Measurements from ENCODE around the gene NSD2. TPM values are rescaled to one million over a fixed set of nuclear protein-coding genes. Genes with fewer than 3 reads are reported as not detected.

NSD2 gene
- total RNA-seq, 1 experiment from 2014 or later = 128 TPM

DNA sequence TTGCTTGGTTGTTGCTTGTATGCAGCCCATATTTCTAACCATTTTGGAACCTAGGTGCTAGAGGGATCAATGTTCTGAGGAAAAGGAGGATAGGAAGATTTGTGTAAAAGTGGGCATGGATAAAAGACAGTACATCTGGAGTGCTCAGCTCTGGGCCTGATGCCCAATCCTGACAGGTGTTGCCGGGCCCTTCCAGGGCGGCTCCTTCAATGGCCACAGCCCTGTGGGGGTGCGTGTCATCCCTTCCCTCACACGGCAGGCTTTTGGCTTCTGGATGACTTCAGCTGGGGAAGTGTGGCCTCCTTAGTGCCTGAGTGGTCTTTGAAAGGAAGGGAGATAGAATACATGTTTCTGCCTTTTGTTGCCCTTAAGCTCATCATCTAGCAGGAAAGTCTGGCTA lies 90.4 kb downstream of the NSD2 start:
- CTCF ChIA-PET = no interaction called here
- TF ChIP-seq, protein P1, sequence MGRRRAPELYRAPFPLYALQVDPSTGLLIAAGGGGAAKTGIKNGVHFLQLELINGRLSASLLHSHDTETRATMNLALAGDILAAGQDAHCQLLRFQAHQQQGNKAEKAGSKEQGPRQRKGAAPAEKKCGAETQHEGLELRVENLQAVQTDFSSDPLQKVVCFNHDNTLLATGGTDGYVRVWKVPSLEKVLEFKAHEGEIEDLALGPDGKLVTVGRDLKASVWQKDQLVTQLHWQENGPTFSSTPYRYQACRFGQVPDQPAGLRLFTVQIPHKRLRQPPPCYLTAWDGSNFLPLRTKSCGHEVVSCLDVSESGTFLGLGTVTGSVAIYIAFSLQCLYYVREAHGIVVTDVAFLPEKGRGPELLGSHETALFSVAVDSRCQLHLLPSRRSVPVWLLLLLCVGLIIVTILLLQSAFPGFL (CRISPR knock-in tag; IDR thresholded peaks at IDR 0.05; ENCODE audit: borderline replicate concordance) = no peak
- TF ChIP-seq NR3C1 (CRISPR knock-in tag; conservative IDR thresholded peaks at IDR 0.05; ENCODE audit: low read depth) = no peak
- TF ChIP-seq, protein P2, sequence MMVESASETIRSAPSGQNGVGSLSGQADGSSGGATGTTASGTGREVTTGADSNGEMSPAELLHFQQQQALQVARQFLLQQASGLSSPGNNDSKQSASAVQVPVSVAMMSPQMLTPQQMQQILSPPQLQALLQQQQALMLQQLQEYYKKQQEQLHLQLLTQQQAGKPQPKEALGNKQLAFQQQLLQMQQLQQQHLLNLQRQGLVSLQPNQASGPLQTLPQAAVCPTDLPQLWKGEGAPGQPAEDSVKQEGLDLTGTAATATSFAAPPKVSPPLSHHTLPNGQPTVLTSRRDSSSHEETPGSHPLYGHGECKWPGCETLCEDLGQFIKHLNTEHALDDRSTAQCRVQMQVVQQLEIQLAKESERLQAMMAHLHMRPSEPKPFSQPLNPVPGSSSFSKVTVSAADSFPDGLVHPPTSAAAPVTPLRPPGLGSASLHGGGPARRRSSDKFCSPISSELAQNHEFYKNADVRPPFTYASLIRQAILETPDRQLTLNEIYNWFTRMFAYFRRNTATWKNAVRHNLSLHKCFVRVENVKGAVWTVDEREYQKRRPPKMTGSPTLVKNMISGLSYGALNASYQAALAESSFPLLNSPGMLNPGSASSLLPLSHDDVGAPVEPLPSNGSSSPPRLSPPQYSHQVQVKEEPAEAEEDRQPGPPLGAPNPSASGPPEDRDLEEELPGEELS (CRISPR knock-in tag; IDR thresholded peaks at IDR 0.05) = no peak
- TF ChIP-seq, protein P3, sequence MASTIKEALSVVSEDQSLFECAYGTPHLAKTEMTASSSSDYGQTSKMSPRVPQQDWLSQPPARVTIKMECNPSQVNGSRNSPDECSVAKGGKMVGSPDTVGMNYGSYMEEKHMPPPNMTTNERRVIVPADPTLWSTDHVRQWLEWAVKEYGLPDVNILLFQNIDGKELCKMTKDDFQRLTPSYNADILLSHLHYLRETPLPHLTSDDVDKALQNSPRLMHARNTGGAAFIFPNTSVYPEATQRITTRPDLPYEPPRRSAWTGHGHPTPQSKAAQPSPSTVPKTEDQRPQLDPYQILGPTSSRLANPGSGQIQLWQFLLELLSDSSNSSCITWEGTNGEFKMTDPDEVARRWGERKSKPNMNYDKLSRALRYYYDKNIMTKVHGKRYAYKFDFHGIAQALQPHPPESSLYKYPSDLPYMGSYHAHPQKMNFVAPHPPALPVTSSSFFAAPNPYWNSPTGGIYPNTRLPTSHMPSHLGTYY (CRISPR knock-in tag; IDR thresholded peaks at IDR 0.05) = no peak
- no peak for TF ChIP-seq FOXP1 (CRISPR knock-in tag; IDR thresholded peaks at IDR 0.05; ENCODE audit: borderline replicate concordance)
- Mint-ChIP-seq H3K36me3 (peaks cover 63% of the 10 kb centered on the region), H3K4me3 (no peak overlapping the region), H3K9me3 (no peaks in the 10 kb centered on the region), H3K27ac (no peak overlapping the region), H3K4me1 (peaks cover 4% of the 10 kb centered on the region), H3K27me3 (ENCODE audit: low read depth) (no peaks in the 10 kb centered on the region)
- DNase-seq (ENCODE audit: low spot score) = no peak
- no peak for ATAC-seq
- POLR2A ChIA-PET = interaction anchor here (0.8 kb wide), 1 partner anchor 55 kb away, joined by 4 read pairs; no protein-coding TSS in a partner anchor

DNA sequence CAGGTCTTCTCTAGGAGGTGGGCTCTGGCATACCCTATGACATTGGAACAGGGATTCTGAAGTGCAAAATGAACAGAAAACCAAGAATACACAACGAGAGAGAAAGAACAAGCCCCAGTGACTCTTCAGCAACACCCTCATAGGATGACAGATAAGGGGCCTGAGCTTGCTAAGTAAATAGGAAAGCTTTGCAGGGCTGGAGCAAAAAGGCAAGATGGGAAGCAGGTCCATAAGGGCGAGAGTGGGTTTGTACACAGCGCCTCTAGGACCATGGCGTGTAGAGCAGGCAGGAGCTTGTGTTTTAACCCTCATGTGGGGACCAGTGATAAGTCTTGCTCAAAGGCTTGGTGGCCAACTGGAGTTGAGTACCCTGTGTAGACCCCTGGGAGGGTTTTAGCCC lies 91.8 kb downstream of the NSD2 start:
- Mint-ChIP-seq H3K9me3 (no peaks in the 10 kb centered on the region), H3K27ac (peak overlapping the region; percentile 19; the same call in 1 of the 2 replicates), H3K36me3 (peaks cover 56% of the 10 kb centered on the region), H3K4me1 (peaks cover 4% of the 10 kb centered on the region), H3K27me3 (ENCODE audit: low read depth) (no peaks in the 10 kb centered on the region), H3K4me3 (no peak overlapping the region)
- POLR2A ChIA-PET = no interaction called here
- no peak for ATAC-seq
- CTCF ChIA-PET = no interaction called here
- DNase-seq (ENCODE audit: low spot score) = no peak
- TF ChIP-seq, protein P4, sequence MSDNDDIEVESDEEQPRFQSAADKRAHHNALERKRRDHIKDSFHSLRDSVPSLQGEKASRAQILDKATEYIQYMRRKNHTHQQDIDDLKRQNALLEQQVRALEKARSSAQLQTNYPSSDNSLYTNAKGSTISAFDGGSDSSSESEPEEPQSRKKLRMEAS (CRISPR knock-in tag; IDR thresholded peaks at IDR 0.05) = no peak
- TF ChIP-seq, protein P5, sequence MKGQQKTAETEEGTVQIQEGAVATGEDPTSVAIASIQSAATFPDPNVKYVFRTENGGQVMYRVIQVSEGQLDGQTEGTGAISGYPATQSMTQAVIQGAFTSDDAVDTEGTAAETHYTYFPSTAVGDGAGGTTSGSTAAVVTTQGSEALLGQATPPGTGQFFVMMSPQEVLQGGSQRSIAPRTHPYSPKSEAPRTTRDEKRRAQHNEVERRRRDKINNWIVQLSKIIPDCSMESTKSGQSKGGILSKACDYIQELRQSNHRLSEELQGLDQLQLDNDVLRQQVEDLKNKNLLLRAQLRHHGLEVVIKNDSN (CRISPR knock-in tag; IDR thresholded peaks at IDR 0.05) = no peak
- TF ChIP-seq, protein P6, sequence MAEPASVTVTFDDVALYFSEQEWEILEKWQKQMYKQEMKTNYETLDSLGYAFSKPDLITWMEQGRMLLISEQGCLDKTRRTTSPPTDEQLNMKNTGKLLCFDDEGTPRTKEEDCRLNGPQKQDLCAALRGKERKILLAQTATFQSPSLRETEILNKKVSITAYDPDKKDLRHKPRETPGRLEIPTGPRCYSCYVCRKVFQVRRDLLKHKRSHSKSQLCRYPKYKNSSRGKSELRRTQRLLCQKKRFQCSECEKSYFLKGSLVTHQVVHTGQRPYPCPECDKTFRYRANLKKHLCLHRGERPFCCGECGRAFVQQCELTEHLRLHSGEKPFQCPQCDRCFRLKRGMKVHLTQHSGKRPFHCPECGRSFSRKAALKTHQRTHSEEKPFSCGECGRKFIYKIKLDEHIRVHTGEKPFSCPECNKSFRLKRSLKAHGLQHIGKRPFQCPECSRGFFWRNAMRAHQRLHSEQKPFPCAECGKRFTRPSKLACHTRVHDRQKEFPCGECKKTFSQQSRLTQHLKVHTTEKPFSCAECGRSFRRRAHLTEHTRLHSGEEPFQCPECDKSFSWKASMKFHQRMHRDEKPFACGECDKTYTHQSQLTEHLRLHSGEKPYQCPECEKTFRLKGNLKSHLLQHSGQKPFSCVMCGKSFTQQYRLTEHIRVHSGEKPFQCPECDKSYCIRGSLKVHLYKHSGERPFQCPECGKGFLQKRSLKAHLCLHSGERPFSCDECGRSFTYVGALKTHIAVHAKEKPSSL (CRISPR knock-in tag; conservative IDR thresholded peaks at IDR 0.05) = no peak
- TF ChIP-seq NFYB (CRISPR knock-in tag; conservative IDR thresholded peaks at IDR 0.05; ENCODE audit: low read depth) (no peak), CREB1 (CRISPR knock-in tag; IDR thresholded peaks at IDR 0.05) (no peak), CBFB (CRISPR knock-in tag; IDR thresholded peaks at IDR 0.05; ENCODE audit: low read depth) (no peak), ZNF263 (CRISPR knock-in tag; IDR thresholded peaks at IDR 0.05; ENCODE audit: low read depth) (no peak), NR3C1 (CRISPR knock-in tag; conservative IDR thresholded peaks at IDR 0.05; ENCODE audit: low read depth) (no peak), FOXK1 (CRISPR knock-in tag; IDR thresholded peaks at IDR 0.05) (no peak), ZNF423 (CRISPR knock-in tag; IDR thresholded peaks at IDR 0.05) (no peak), TP53 (CRISPR knock-in tag; IDR thresholded peaks at IDR 0.05) (no peak), SMAD4 (CRISPR knock-in tag; IDR thresholded peaks at IDR 0.05) (no peak), KAT7 (CRISPR knock-in tag; IDR thresholded peaks at IDR 0.05; ENCODE audit: borderline replicate concordance) (no peak)
- TF ChIP-seq, protein P7, sequence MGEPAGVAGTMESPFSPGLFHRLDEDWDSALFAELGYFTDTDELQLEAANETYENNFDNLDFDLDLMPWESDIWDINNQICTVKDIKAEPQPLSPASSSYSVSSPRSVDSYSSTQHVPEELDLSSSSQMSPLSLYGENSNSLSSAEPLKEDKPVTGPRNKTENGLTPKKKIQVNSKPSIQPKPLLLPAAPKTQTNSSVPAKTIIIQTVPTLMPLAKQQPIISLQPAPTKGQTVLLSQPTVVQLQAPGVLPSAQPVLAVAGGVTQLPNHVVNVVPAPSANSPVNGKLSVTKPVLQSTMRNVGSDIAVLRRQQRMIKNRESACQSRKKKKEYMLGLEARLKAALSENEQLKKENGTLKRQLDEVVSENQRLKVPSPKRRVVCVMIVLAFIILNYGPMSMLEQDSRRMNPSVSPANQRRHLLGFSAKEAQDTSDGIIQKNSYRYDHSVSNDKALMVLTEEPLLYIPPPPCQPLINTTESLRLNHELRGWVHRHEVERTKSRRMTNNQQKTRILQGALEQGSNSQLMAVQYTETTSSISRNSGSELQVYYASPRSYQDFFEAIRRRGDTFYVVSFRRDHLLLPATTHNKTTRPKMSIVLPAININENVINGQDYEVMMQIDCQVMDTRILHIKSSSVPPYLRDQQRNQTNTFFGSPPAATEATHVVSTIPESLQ (CRISPR knock-in tag; IDR thresholded peaks at IDR 0.05) = no peak
- TF ChIP-seq, protein P8, sequence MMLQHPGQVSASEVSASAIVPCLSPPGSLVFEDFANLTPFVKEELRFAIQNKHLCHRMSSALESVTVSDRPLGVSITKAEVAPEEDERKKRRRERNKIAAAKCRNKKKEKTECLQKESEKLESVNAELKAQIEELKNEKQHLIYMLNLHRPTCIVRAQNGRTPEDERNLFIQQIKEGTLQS (CRISPR knock-in tag; conservative IDR thresholded peaks at IDR 0.05) = no peak

Measured in WTC11 (cell line).